DOHH2 (cell line): ENCODE data around the gene C1QBP.
A peak's percentile ranks its signal among the peaks of the same experiment; 100 is the strongest.

Experiments used
- H3F3A ChIP-seq: fragments of 200-600 bp; sonication (generic), shearing (Covaris generic); 2 replicates; pipeline ENCODE4 v1.6.0; 2016; ENCODE audit warnings: antibody characterized with exemption, mild to moderate bottlenecking; ENCODE audit not compliant: control insufficient read depth, insufficient read depth
- H3K27ac ChIP-seq: fragments of 200-600 bp; sonication (generic); 2 replicates; pipeline ENCODE4 v1.5.1; 2014; ENCODE audit warnings: low read depth, mild to moderate bottlenecking, low read length, moderate library complexity
- H3K27me3 ChIP-seq: fragments of 200-600 bp; sonication (generic); 2 replicates; pipeline ENCODE4 v1.6.1; 2014; ENCODE audit warnings: mild to moderate bottlenecking, low read length, mixed read lengths; ENCODE audit not compliant: control insufficient read depth
- H3K36me3 ChIP-seq: fragments of 200-600 bp; sonication (generic); 2 replicates; pipeline ENCODE4 v1.6.1; 2014; ENCODE audit warnings: mild to moderate bottlenecking, low read length, moderate library complexity, mixed read lengths; ENCODE audit not compliant: control insufficient read depth
- H3K4me1 ChIP-seq: fragments of 200-600 bp; sonication (generic); 2 replicates; pipeline ENCODE4 v1.6.1; 2014; ENCODE audit warnings: mild to moderate bottlenecking, low read length, mixed read lengths; ENCODE audit not compliant: control insufficient read depth
- H3K4me2 ChIP-seq: fragments of 200-600 bp; sonication (generic); 2 replicates; pipeline ENCODE4 v1.6.0; 2014; ENCODE audit warnings: mild to moderate bottlenecking, low read length, moderate library complexity
- H3K4me3 ChIP-seq: fragments of 200-600 bp; sonication (generic); 2 replicates; pipeline ENCODE4 v1.5.1; 2014; ENCODE audit warnings: mild to moderate bottlenecking, low read length, mixed read lengths
- H3K79me2 ChIP-seq: fragments of 200-600 bp; sonication (generic); 2 replicates; pipeline ENCODE4 v1.6.1; 2014; ENCODE audit warnings: mild to moderate bottlenecking, low read length, mixed read lengths; ENCODE audit not compliant: control insufficient read depth
- H3K9me2 ChIP-seq: fragments of 200-600 bp; sonication (generic); replicated peaks from 2 replicates; pipeline ENCODE4 v1.6.1; 2014; ENCODE audit warnings: mild to moderate bottlenecking, low read length, mixed read lengths; ENCODE audit not compliant: control insufficient read depth
- H3K9me3 ChIP-seq: fragments of 200-600 bp; sonication (generic); 2 replicates; pipeline ENCODE4 v1.6.1; 2014; ENCODE audit warnings: antibody characterized with exemption, low read length, mixed read lengths; ENCODE audit not compliant: control insufficient read depth, insufficient read depth
- H4K20me1 ChIP-seq: fragments of 200-600 bp; sonication (generic); 2 replicates; pipeline ENCODE4 v1.6.0; 2014; ENCODE audit warnings: low read depth, mild to moderate bottlenecking, antibody characterized with exemption, low read length, moderate library complexity; ENCODE audit not compliant: control insufficient read depth, insufficient read depth
- EZH2phosphoT487 ChIP-seq: fragments of 200-600 bp; sonication (generic); IDR thresholded peaks from 2 replicates; pipeline ENCODE4 v1.6.1; 2017; ENCODE audit warnings: borderline replicate concordance, mild to moderate bottlenecking, antibody characterized with exemption, low read length, moderate library complexity, mixed read lengths
- TF ChIP-seq, protein P1 (sequence below): fragments of 200-600 bp; sonication (generic); IDR thresholded peaks from one replicate; pipeline ENCODE4 v1.5.1; 2014; ENCODE audit warnings: antibody characterized with exemption, mild to moderate bottlenecking, low read depth, low read length; ENCODE audit not compliant: poor library complexity, severe bottlenecking

The C1QBP gene

DNA sequence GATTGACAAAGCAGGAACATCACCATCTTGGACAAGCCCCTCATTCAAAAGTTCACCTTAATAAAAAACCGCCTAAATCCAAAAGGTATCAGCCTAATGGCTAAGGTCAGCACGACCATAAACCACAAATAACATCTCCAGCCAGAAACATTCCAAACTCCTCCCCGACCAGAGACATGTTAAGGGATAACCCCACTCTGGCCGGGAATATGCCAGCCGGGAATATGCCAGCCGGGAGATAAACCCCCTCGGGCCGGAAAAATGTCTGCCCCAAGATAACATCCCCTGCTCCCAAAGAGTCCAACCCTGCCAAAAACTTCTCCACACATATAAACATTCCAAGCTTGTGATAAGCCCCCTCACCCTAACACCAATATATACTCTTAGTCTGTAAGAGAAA, 28.5 kb upstream of the C1QBP start:
- Histone ChIP-seq H3K4me1 (peaks cover 29% of the 10 kb centered on the region), H3K36me3 (peaks cover 52% of the 10 kb centered on the region), H3K9me2 (no peaks in the 10 kb centered on the region), H3K9me3 (no peaks in the 10 kb centered on the region), H3K79me2 (peaks cover 64% of the 10 kb centered on the region), H3K27ac (no peak overlapping the region), H3K27me3 (no peaks in the 10 kb centered on the region), H3F3A (peaks cover 8% of the 10 kb centered on the region), H3K4me2 (peak overlapping the region; percentile 69), H4K20me1 (peaks cover 14% of the 10 kb centered on the region), H3K4me3 (peak overlapping the region; percentile 89)
- TF ChIP-seq EZH2phosphoT487, result no peak

DNA sequence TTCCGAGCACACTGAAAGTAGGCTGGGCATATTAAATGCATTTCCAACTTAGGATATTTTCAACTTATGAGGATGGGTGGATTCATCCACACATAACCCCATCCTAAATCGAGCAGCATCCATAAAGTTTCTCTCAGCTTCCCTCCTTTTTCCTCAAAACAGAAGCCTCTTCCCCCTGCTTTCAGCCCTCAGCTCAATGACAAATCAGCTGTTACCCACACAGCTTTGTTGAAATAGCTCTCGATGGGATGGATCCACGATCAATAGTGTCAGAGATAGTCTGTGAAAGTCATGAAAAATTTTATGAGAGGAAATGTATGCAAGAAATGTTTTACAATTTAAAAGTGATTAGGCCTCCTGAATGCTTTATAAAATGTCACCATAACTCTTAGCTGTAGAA, 27.3 kb upstream of the C1QBP start:
- no peaks in the 10 kb centered on the region for H3K9me3 ChIP-seq
- peaks cover 29% of the 10 kb centered on the region for H3K4me1 ChIP-seq
- peak overlapping the region; percentile 69 for H3K4me2 ChIP-seq
- peak overlapping the region; percentile 89 for H3K4me3 ChIP-seq
- H3K79me2 ChIP-seq, result peaks cover 71% of the 10 kb centered on the region
- H3K9me2 ChIP-seq, result no peaks in the 10 kb centered on the region
- H3K27ac ChIP-seq, result no peak overlapping the region
- H4K20me1 ChIP-seq, result peaks cover 14% of the 10 kb centered on the region
- peaks cover 2% of the 10 kb centered on the region for H3F3A ChIP-seq
- H3K36me3 ChIP-seq, result peaks cover 55% of the 10 kb centered on the region
- TF ChIP-seq, protein P1, sequence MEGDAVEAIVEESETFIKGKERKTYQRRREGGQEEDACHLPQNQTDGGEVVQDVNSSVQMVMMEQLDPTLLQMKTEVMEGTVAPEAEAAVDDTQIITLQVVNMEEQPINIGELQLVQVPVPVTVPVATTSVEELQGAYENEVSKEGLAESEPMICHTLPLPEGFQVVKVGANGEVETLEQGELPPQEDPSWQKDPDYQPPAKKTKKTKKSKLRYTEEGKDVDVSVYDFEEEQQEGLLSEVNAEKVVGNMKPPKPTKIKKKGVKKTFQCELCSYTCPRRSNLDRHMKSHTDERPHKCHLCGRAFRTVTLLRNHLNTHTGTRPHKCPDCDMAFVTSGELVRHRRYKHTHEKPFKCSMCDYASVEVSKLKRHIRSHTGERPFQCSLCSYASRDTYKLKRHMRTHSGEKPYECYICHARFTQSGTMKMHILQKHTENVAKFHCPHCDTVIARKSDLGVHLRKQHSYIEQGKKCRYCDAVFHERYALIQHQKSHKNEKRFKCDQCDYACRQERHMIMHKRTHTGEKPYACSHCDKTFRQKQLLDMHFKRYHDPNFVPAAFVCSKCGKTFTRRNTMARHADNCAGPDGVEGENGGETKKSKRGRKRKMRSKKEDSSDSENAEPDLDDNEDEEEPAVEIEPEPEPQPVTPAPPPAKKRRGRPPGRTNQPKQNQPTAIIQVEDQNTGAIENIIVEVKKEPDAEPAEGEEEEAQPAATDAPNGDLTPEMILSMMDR, result no peak
- TF ChIP-seq EZH2phosphoT487, result no peak
- H3K27me3 ChIP-seq, result no peaks in the 10 kb centered on the region

DNA sequence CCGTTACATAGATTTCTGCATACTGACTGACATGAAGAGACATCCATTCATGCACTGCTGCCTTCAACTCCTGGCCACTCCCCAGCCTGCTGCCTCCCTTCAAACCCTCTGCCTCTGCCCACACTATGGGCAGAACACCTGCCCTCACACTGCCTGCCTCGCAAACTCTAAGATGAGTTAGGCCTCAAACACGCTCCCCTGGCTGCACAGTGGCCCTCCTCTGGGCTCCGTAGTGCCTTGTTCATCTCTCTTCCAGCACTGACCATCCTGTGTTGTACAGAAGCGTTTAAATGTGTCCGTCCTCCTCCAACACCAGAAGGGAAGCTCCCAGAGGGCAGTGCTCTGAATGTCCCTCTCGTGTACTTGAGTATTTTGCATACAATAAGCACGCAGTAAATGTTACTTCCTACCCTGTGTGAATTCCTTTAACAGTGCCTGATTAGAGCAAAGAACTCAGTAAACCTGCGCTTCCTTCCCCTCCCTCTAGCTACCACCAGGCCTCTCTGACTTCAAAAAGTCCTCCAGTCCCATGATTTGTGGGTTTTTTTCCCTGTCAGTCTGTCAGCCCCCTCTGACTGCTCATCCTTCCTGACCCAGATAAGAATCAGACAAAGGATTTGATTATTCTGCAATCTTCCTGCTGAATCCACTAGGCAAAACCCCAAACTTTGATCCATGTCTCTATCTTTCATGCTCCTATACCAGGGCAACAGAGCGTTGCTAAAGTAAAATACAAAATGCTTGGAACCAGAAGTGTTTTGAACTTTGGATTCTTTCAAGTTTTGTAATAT, 26.0 kb upstream of the C1QBP start:
- no peak for TF ChIP-seq EZH2phosphoT487
- TF ChIP-seq, protein P1, result no peak
- H4K20me1 ChIP-seq, result peaks cover 14% of the 10 kb centered on the region
- no peaks in the 10 kb centered on the region for H3F3A ChIP-seq
- H3K36me3 ChIP-seq, result peaks cover 68% of the 10 kb centered on the region
- H3K9me2 ChIP-seq, result no peaks in the 10 kb centered on the region
- H3K4me2 ChIP-seq, result peak overlapping the region; percentile 11; the same call in 1 of the 2 replicates
- no peak overlapping the region for H3K4me3 ChIP-seq
- H3K27ac ChIP-seq, result no peak overlapping the region
- peaks cover 29% of the 10 kb centered on the region for H3K4me1 ChIP-seq
- H3K9me3 ChIP-seq, result no peaks in the 10 kb centered on the region
- no peaks in the 10 kb centered on the region for H3K27me3 ChIP-seq
- H3K79me2 ChIP-seq, result peaks cover 76% of the 10 kb centered on the region

DNA sequence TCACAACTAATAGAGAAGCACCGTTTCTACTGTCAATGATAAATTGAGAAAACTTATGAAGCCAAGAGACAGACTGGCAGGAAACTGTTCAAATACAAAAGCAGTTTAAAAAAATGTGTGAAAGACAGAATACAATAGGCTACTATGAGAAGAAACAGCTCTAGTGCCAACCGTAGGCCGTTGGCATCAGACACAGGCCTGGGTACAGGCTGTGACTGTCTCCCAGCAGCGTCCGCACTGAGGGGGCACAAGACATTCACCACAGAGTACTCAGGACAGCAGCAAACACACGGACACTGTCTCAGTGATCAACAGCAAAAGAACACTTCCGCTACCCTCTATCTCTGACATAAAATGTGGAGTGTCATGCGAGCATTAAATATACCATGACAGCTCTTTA, 7.8 kb upstream of the C1QBP start:
- no peaks in the 10 kb centered on the region for H3K4me1 ChIP-seq
- H3K4me2 ChIP-seq, result no peak overlapping the region
- TF ChIP-seq EZH2phosphoT487, result no peak
- TF ChIP-seq, protein P1, result no peak
- no peaks in the 10 kb centered on the region for H3K9me3 ChIP-seq
- peaks cover 89% of the 10 kb centered on the region for H3K36me3 ChIP-seq
- no peaks in the 10 kb centered on the region for H3K9me2 ChIP-seq
- no peak overlapping the region for H3K27ac ChIP-seq
- no peaks in the 10 kb centered on the region for H3K27me3 ChIP-seq
- H4K20me1 ChIP-seq, result 0 out of 2 replicates have a peak, but pooled peaks cover 2% of the 10 kb centered on the region
- H3F3A ChIP-seq, result peaks cover 9% of the 10 kb centered on the region
- H3K79me2 ChIP-seq, result peaks cover 28% of the 10 kb centered on the region
- no peak overlapping the region for H3K4me3 ChIP-seq
